HPDE6-E6E7 (cell line): ENCODE measurements around the gene LAMC3.

Experiments used
- DNase-seq: peaks from one replicate; pipeline ENCODE4 v3.0.0; 2011; ENCODE audit warnings: missing footprints; ENCODE audit errors: extremely low spot score

The LAMC3 gene

GRCh38 chr9:131011274-131012022, 2.5 kb downstream of the LAMC3 start:
- no peak for DNase-seq

GRCh38 chr9:131012023-131012334, 3.0 kb downstream of the LAMC3 start:
- DNase-seq = no peak

- DNase-seq = no peak
Measured at GRCh38 chr9:131012396-131012917, 3.5 kb downstream of the LAMC3 start.

GRCh38 chr9:131013015-131013755, 4.2 kb downstream of the LAMC3 start:
- no peak for DNase-seq

GRCh38 chr9:131013771-131014676, 5.0 kb downstream of the LAMC3 start:
- no peak for DNase-seq

GRCh38 chr9:131015112-131015511, 6.1 kb downstream of the LAMC3 start:
- DNase-seq = no peak

- no peak for DNase-seq
Measured at GRCh38 chr9:131015876-131016397, 7.0 kb downstream of the LAMC3 start.

- no peak for DNase-seq
Measured at GRCh38 chr9:131017067-131017466, 8.1 kb downstream of the LAMC3 start.

- no peak for DNase-seq
Measured at GRCh38 chr9:131018621-131019020, 9.6 kb downstream of the LAMC3 start.

- no peak for DNase-seq
Measured at GRCh38 chr9:131019388-131020239, 10.6 kb downstream of the LAMC3 start.

GRCh38 chr9:131020388-131020787, 11.4 kb downstream of the LAMC3 start:
- DNase-seq = no peak

GRCh38 chr9:131020862-131021261, 11.9 kb downstream of the LAMC3 start:
- no peak for DNase-seq

- DNase-seq = no peak
Measured at GRCh38 chr9:131021785-131022184, 12.8 kb downstream of the LAMC3 start.

- no peak for DNase-seq
Measured at GRCh38 chr9:131024978-131025868, 16.2 kb downstream of the LAMC3 start.

GRCh38 chr9:131025953-131026858, 17.2 kb downstream of the LAMC3 start:
- no peak for DNase-seq

GRCh38 chr9:131027048-131027871, 18.3 kb downstream of the LAMC3 start:
- DNase-seq = no peak

GRCh38 chr9:131027872-131028179, 18.9 kb downstream of the LAMC3 start:
- DNase-seq = no peak

- DNase-seq = no peak
Measured at GRCh38 chr9:131028221-131028884, 19.4 kb downstream of the LAMC3 start.
